GM19455 (cell line): ENCODE measurements around the gene MGAT5B.

Source experiments
- ATAC-seq: cut with Tn5 transposase; IDR thresholded peaks from one replicate; pipeline ENCODE4 v1.9.1; 2021; ENCODE audit not compliant: unreplicated experiment

The MGAT5B gene

DNA sequence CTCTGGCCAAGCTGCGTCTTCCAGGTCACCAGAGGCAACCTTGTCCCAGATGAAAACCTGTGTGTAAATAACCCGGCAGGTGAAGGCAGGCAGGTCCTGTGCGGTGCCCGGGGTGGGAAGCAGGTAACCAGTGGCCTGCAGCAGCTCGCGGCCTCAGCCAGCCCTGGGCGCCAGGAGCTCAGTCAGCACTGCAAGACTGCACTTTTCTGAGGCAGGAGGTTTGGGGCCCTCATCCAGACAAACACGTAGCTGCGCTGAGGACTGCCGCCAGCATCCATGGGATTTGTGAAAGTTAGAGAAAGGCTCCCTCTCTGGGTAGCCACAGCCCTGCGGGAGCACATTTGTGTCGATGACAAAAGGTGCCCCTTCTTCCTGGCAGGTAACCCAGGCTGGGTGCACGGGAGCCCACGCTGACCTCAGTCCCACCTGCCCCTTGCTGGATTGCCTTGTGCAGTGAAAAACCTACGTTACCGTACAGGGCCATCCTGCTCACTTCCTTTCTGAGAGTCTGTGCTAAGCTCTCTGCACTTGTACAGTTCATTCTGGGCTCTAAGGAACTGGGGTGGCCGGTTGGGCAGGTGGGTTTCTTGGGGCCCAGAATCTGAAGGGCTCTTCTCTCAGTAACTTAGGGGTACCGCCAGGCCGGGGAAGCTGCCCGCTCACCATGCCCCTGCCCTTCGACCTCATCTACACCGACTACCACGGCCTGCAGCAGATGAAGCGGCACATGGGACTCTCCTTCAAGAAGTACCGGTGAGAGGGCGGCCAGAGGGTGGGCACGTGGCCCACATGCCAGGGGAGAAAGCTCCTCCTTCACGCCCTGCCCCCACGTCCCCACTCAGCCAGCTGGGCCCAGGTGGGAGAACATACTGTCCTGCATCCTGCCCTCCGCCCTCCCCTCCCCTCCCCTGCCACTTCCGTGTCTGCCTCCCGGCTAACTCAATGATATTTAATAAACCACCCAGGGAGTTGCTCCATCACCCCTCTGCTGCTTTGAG, 56.4 kb downstream of the MGAT5B start:
- ATAC-seq = no peak

DNA sequence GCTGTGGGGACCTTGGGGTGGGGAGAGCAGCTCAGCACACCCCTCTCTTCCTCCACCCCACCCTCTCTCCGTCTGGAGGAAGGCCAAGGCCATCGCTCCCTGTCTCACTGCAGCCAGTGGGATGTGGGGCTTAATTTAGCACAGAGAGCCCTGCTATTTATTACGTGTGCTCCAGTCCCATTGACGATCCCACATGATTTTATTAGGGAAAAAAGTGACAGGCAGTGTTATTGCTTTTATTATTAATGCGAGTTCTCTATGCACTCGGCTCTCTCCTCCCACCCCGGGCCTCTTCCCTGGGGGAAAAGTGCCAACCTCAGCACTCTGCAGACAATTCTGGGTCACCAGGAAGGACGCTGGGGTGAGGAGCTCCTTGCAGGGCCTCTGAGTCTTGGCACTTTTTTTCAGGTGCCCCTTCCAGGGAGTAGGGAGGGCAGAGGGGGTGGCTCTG, 57.3 kb downstream of the MGAT5B start:
- ATAC-seq = no peak

- ATAC-seq = no peak
Measured at GRCh38 chr17:76926237-76926866, 58.1 kb downstream of the MGAT5B start.

DNA sequence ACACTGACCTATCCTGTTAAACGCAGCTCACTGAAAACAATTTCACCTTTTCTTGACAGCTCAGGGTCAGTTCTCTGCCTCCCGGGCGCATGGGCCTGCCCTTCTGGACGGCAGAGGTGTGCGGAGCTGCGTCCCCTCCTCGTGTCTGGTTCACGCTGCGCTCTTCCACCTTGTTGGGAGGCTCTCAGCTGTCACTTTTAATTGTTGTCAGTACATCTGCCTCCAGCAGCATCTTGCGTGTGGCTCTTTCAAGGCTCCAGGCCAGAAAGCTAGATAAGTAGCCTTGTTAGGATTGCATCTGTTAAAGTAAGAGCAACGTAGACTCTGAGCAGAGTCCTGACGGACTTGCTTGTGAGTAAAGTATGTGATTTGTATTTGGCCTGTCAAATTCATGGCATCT, 59.4 kb downstream of the MGAT5B start:
- ATAC-seq = no peak

DNA sequence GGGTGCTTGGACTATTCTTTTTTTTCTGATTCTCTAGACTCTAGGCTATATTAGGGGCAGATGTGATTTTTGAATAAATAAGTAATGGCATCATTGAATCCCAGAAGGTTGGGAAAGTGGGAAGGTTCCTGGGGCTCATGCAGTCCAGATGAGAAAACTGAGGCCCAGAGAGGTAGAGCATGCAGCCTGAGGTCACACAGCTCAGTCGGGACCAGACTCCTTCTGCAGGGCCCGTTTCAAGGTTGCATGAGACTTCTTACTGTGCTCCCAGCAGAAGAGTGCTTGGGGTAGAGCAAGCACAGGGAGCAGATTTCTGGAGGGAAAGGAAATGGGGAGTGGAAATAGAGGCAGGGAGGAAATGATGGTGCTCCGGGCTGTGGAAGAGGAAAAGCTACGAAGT, 59.8 kb downstream of the MGAT5B start:
- ATAC-seq = no peak

DNA sequence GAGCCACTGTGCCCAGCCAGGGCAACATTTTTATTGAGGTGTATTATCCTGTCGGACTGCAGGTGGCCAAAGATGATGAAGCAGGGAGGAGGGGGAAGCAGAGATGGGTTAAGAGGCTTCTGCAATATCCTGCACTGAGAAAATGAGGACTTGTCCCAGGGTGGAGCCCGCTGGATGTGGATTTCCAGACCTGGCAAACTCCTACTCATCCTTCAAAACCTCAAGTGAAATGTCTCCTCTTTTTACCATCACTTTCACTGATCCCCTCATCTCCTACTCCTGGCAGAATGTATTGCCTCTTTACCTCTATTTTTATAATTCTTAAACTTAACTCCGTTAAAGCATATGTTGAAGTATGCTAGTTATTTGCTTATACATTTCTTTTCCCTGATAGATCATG, 60.9 kb downstream of the MGAT5B start:
- no peak for ATAC-seq

- no peak for ATAC-seq
Measured at GRCh38 chr17:76929601-76930000, 61.4 kb downstream of the MGAT5B start.

GRCh38 chr17:76930107-76930506, 61.9 kb downstream of the MGAT5B start:
- no peak for ATAC-seq

- ATAC-seq = no peak
Measured at GRCh38 chr17:76932402-76933333, 64.5 kb downstream of the MGAT5B start.

GRCh38 chr17:76934561-76935320, 66.5 kb downstream of the MGAT5B start:
- no peak for ATAC-seq

GRCh38 chr17:76935331-76935730, 67.1 kb downstream of the MGAT5B start:
- ATAC-seq = no peak

GRCh38 chr17:76937238-76937637, 69.0 kb downstream of the MGAT5B start:
- no peak for ATAC-seq

- ATAC-seq = no peak
Measured at GRCh38 chr17:76938009-76938408, 69.8 kb downstream of the MGAT5B start.

DNA sequence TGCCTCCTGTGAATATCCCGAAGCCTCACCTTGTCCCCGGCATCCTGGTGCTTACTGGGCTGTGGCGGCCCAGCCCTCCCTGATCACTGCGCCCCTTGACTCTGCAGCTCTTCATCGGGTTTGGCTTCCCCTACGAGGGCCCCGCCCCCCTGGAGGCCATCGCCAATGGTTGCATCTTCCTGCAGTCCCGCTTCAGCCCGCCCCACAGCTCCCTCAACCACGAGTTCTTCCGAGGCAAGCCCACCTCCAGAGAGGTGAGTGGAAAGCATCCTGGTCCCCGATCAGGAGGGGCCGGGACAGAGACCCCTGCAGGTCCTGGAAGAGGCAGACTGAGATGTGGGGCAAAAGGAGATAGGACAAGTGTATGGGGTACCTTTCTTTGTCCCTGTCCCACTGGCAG, 72.1 kb downstream of the MGAT5B start:
- no peak for ATAC-seq

DNA sequence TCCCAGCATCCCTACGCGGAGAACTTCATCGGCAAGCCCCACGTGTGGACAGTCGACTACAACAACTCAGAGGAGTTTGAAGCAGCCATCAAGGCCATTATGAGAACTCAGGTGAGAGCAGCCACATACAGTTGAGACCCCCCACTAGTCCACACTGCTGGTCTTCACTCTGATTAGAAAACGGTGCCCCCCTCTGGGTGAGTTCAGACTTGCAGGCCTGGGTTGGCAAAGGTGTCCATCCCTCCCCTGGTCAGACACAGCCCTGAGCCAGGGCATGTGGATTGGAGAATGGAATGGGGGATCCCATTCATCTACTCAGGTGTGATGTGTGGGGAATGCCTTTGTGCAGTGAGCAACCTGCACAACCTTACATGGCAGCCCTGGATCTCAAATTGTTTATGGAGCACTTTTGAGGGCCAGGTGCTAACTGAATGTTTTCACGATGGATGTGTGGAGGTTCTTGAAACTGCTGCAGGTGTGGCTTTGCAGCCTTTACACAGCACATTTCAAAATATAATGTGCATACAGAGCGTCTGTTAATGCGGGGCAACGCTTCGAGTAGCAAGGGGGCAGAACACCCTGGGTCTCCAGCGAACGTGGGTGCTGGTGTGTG, 72.6 kb downstream of the MGAT5B start:
- no peak for ATAC-seq

GRCh38 chr17:76943202-76943601, 75.0 kb downstream of the MGAT5B start:
- no peak for ATAC-seq

GRCh38 chr17:76943781-76944213, 75.6 kb downstream of the MGAT5B start:
- ATAC-seq = no peak

DNA sequence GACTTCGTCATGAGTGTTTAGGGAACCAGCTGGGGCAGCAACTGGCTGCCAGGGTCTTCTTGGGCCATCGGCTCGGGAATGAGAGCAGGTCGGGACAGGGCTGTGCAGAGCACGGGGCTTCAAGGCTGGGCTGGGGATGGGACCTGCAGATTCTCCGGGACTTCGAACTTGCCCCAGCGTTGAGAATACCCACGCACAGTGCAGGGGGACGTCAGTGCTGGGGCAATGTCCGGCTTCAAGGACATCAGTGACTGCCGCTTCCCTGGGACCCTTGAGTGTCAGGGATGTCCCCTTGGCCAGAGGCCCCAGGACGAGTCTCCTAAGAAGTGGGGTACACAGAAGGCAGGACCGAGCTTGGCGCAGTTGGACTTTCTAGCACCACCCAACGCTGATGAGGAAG, 76.3 kb downstream of the MGAT5B start:
- no peak for ATAC-seq

- no peak for ATAC-seq
Measured at GRCh38 chr17:76946111-76946771, 78.0 kb downstream of the MGAT5B start.
